Measurements from ENCODE around the gene MED12. TPM values are rescaled to one million over a fixed set of nuclear protein-coding genes. Genes with fewer than 3 reads are reported as not detected.

The MED12 gene
- total RNA-seq, 4 donors from 2014 or later, result 27.0 to 63.0 (median 39.8) TPM

- Histone ChIP-seq H3K4me3 (no peak overlapping the region), H3K36me3 (no peaks in the 10 kb centered on the region), H3K27ac (no peak overlapping the region), H3K9me3 (no peaks in the 10 kb centered on the region), H3K27me3 (no peaks in the 10 kb centered on the region), H3K4me1 (no peaks in the 10 kb centered on the region)
- TF ChIP-seq POLR2A (IDR thresholded peaks at IDR 0.05) (no peak), POLR2AphosphoS5 (IDR thresholded peaks at IDR 0.05) (no peak), EP300 (IDR thresholded peaks at IDR 0.05) (no peak)
- TF ChIP-seq, protein P1, sequence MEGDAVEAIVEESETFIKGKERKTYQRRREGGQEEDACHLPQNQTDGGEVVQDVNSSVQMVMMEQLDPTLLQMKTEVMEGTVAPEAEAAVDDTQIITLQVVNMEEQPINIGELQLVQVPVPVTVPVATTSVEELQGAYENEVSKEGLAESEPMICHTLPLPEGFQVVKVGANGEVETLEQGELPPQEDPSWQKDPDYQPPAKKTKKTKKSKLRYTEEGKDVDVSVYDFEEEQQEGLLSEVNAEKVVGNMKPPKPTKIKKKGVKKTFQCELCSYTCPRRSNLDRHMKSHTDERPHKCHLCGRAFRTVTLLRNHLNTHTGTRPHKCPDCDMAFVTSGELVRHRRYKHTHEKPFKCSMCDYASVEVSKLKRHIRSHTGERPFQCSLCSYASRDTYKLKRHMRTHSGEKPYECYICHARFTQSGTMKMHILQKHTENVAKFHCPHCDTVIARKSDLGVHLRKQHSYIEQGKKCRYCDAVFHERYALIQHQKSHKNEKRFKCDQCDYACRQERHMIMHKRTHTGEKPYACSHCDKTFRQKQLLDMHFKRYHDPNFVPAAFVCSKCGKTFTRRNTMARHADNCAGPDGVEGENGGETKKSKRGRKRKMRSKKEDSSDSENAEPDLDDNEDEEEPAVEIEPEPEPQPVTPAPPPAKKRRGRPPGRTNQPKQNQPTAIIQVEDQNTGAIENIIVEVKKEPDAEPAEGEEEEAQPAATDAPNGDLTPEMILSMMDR (IDR thresholded peaks at IDR 0.05), result no peak
- WGBS, result 66% methylated on average over 12 of the region's 12 CpGs
- no peak for DNase-seq (ENCODE audit: low spot score in 2 of 2)
These were observed 45.7 kb downstream of the MED12 start for GRCh38 chrX:71164071-71164470.

DNA sequence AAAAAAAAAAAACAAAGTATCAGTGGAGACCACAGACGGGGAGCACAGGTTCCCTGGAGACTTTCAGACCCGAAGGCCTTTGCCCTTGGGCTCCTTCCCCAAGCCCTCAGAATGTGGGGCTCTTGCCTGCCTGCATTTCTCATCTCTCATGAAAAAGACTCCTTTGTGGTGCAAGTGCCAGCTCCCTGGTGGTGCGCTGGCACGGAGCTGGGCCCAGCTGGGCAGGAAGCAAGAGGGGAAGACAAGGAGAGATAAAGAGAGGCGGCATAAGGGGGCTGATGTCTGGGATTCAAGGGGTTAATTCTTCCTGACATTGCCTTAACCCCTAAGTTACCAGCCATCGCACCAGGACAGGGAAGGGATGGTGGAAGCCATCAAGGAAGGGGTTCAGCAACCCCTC lies 48.1 kb downstream of the MED12 start:
- Histone ChIP-seq H3K9me3 (no peaks in the 10 kb centered on the region), H3K4me3 (no peak overlapping the region), H3K36me3 (no peaks in the 10 kb centered on the region), H3K27ac (no peak overlapping the region), H3K27me3 (no peaks in the 10 kb centered on the region), H3K4me1 (no peaks in the 10 kb centered on the region)
- DNase-seq (ENCODE audit: low spot score in 2 of 2), result no peak
- TF ChIP-seq EP300 (IDR thresholded peaks at IDR 0.05) (no peak), POLR2AphosphoS5 (IDR thresholded peaks at IDR 0.05) (no peak), POLR2A (IDR thresholded peaks at IDR 0.05) (no peak)
- TF ChIP-seq, protein P1 (IDR thresholded peaks at IDR 0.05), result no peak
- 87% methylated on average over 6 of the region's 6 CpGs for WGBS

DNA sequence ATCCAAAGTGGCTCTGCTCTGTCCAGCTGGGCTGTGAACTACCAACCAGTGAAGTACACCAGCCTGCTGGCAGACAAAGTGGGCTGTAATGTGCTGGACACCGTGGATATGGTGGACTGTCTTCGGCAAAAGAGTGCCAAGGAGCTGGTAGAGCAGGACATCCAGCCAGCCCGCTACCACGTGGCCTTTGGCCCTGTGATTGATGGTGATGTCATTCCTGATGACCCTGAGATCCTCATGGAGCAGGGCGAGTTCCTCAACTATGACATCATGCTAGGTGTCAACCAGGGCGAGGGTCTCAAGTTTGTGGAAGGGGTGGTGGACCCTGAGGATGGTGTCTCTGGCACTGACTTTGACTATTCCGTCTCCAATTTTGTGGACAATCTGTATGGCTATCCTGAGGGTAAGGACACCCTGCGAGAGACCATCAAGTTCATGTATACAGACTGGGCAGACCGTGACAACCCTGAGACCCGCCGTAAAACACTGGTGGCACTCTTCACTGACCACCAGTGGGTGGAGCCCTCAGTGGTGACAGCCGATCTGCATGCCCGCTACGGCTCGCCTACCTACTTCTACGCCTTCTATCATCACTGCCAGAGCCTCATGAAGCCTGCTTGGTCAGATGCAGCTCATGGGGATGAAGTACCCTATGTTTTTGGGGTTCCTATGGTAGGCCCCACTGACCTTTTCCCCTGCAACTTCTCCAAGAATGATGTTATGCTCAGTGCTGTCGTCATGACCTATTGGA lies 48.8 kb downstream of the MED12 start:
- WGBS, result 89% methylated on average over 14 of the region's 17 CpGs
- TF ChIP-seq POLR2A (IDR thresholded peaks at IDR 0.05) (no peak), EP300 (IDR thresholded peaks at IDR 0.05) (no peak), POLR2AphosphoS5 (IDR thresholded peaks at IDR 0.05) (no peak)
- TF ChIP-seq, protein P1 (IDR thresholded peaks at IDR 0.05), result no peak

DNA sequence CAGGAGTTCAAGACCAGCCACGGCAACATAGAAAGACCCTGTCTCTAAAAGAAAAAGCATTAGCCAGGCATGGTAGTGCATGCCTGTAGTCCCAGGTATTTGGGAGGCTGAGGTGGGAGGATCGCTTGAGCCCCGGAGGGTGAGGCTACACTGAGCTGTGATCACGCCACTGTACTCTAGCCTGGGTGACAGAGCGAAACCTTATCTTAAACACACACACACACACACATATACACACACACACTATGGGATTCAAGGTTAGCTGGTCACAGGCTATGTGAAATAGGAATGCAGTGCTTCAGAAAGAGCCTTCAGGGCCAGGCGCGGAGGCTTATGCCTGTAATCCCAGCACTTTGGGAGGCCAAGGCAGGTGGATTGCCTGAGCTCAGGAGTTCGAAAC lies 49.7 kb downstream of the MED12 start:
- H3K9me3 ChIP-seq, result no peaks in the 10 kb centered on the region
- no peak for DNase-seq (ENCODE audit: low spot score in 2 of 2)
- no peak overlapping the region for H3K4me3 ChIP-seq
- H3K27me3 ChIP-seq, result no peaks in the 10 kb centered on the region
- no peaks in the 10 kb centered on the region for H3K4me1 ChIP-seq
- no peaks in the 10 kb centered on the region for H3K36me3 ChIP-seq
- 94% methylated on average over 8 of the region's 8 CpGs for WGBS
- no peak for TF ChIP-seq POLR2AphosphoS5 (IDR thresholded peaks at IDR 0.05)
- no peak for TF ChIP-seq EP300 (IDR thresholded peaks at IDR 0.05)
- TF ChIP-seq POLR2A (IDR thresholded peaks at IDR 0.05), result no peak
- TF ChIP-seq, protein P1 (IDR thresholded peaks at IDR 0.05), result no peak
- H3K27ac ChIP-seq, result no peak overlapping the region

More for the DNA sequence above, 48.8 kb downstream of the MED12 start:
- Histone ChIP-seq H3K4me1 (no peaks in the 10 kb centered on the region), H3K36me3 (no peaks in the 10 kb centered on the region), H3K4me3 (no peak overlapping the region), H3K9me3 (no peaks in the 10 kb centered on the region), H3K27me3 (no peaks in the 10 kb centered on the region), H3K27ac (no peak overlapping the region)
- no peak for DNase-seq (ENCODE audit: low spot score in 2 of 2)

DNA sequence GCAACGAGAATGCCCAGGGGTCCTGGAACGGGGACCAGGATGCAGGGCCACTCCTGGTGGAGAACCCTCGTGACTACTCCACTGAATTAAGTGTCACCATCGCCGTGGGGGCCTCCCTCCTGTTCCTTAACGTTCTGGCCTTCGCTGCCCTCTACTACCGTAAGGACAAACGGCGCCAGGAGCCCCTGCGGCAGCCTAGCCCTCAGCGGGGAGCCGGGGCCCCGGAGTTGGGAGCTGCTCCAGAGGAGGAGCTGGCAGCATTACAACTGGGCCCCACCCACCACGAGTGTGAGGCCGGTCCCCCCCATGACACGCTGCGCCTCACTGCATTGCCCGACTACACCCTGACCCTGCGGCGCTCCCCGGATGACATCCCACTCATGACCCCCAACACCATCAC lies 51.2 kb downstream of the MED12 start:
- 88% methylated on average over 17 of the region's 22 CpGs for WGBS
- TF ChIP-seq POLR2AphosphoS5 (IDR thresholded peaks at IDR 0.05) (no peak), POLR2A (IDR thresholded peaks at IDR 0.05) (no peak), EP300 (IDR thresholded peaks at IDR 0.05) (no peak)
- TF ChIP-seq, protein P1 (IDR thresholded peaks at IDR 0.05), result no peak
- Histone ChIP-seq H3K36me3 (no peaks in the 10 kb centered on the region), H3K27me3 (no peaks in the 10 kb centered on the region), H3K9me3 (no peaks in the 10 kb centered on the region), H3K27ac (no peak overlapping the region), H3K4me1 (no peaks in the 10 kb centered on the region), H3K4me3 (no peak overlapping the region)
- DNase-seq (ENCODE audit: low spot score in 2 of 2), result no peak
